WTC11 (cell line): ENCODE measurements around the gene EEFSEC. TPM values are rescaled to one million over a fixed set of nuclear protein-coding genes. Genes with fewer than 3 reads are reported as not detected.

Experiments
- ATAC-seq: fragments of 200-7000 bp; cut with Tn5 transposase; 2 replicates; pipeline ENCODE4 v1.10.0; 2021; ENCODE audit warnings: mild to moderate bottlenecking, moderate library complexity
- CTCF ChIA-PET: fragments of 300-600 bp; sonication (Branson Sonifier 250); formaldehyde crosslinking; loops from one replicate; lab custom pipeline; 2021; ENCODE audit warnings: antibody characterized with exemption; lab: Charles Lee
- POLR2A ChIA-PET: fragments of 350-600 bp; sonication (Branson Sonifier 250); formaldehyde crosslinking; loops from one replicate; lab custom pipeline; 2021; ENCODE audit warnings: antibody characterized with exemption; lab: Charles Lee
- DNase-seq: peaks from one replicate; pipeline ENCODE4 v3.0.0; 2021; ENCODE audit warnings: low spot score
- H3K27ac Mint-ChIP-seq: 2 replicates; pipeline ENCODE4 v1.8.0; 2021; ENCODE audit warnings: mixed read lengths
- H3K27me3 Mint-ChIP-seq: 2 replicates; pipeline ENCODE4 v1.8.0; 2021; ENCODE audit warnings: low read depth, mild to moderate bottlenecking, moderate library complexity, mixed read lengths
- H3K36me3 Mint-ChIP-seq: 2 replicates; pipeline ENCODE4 v1.8.0; 2021; ENCODE audit warnings: mixed read lengths
- H3K4me1 Mint-ChIP-seq: 2 replicates; pipeline ENCODE4 v1.8.0; 2022; ENCODE audit warnings: mixed read lengths
- H3K4me3 Mint-ChIP-seq: 2 replicates; pipeline ENCODE4 v1.8.0; 2021; ENCODE audit warnings: mild to moderate bottlenecking, moderate library complexity, mixed read lengths
- H3K9me3 Mint-ChIP-seq: 2 replicates; pipeline ENCODE4 v1.8.0; 2021; ENCODE audit warnings: mixed read lengths
- FOXJ3 ChIP-seq: sonication (generic); formaldehyde crosslinking; IDR thresholded peaks from 2 replicates; pipeline ENCODE4 v1.9.0; 2021; ENCODE audit warnings: missing genetic modification reagents, mild to moderate bottlenecking, borderline replicate concordance
- FOXK1 ChIP-seq: sonication (generic); formaldehyde crosslinking; IDR thresholded peaks from 2 replicates; pipeline ENCODE4 v1.8.0; 2022; ENCODE audit warnings: mild to moderate bottlenecking, moderate library complexity, missing genetic modification reagents
- JAZF1 ChIP-seq: fragments of 250-450 bp; sonication (Bioruptor Pico); IDR thresholded peaks from 2 replicates; pipeline ENCODE4 v1.9.0; 2021; ENCODE audit warnings: moderate library complexity, mild to moderate bottlenecking, inconsistent platforms
- SMAD4 ChIP-seq: sonication (generic); formaldehyde crosslinking; IDR thresholded peaks from 2 replicates; pipeline ENCODE4 v1.8.0; 2022; ENCODE audit warnings: mild to moderate bottlenecking, missing genetic modification reagents
- ZNF263 ChIP-seq: sonication (generic); formaldehyde crosslinking; IDR thresholded peaks from 2 replicates; pipeline ENCODE4 v1.8.1; 2022; ENCODE audit warnings: low read depth, mild to moderate bottlenecking, moderate library complexity, missing genetic modification reagents
- total RNA-seq: library from RNA; stranded (reverse); gene quantifications from 3 replicates; pipeline ENCODE4 v1.2.3, GENCODE V29; 2021
- TF ChIP-seq, protein P1 (sequence below): sonication (generic); formaldehyde crosslinking; IDR thresholded peaks from 2 replicates; pipeline ENCODE4 v1.8.0; 2022; ENCODE audit warnings: mild to moderate bottlenecking, missing genetic modification reagents
- TF ChIP-seq, protein P2 (sequence below): sonication (generic); formaldehyde crosslinking; IDR thresholded peaks from 2 replicates; pipeline ENCODE4 v1.8.0; 2022; ENCODE audit warnings: mild to moderate bottlenecking, missing genetic modification reagents
- TF ChIP-seq, protein P3 (sequence below): sonication (generic); formaldehyde crosslinking; IDR thresholded peaks from 2 replicates; pipeline ENCODE4 v1.8.0; 2022; ENCODE audit warnings: missing genetic modification reagents
- TF ChIP-seq, protein P4 (sequence below): sonication (generic); formaldehyde crosslinking; conservative IDR thresholded peaks from 2 replicates; pipeline ENCODE4 v1.8.1; 2023; ENCODE audit warnings: mild to moderate bottlenecking, low read depth, missing genetic modification reagents, moderate library complexity
- TF ChIP-seq, protein P5 (sequence below): sonication (generic); formaldehyde crosslinking; IDR thresholded peaks from 2 replicates; pipeline ENCODE4 v1.8.1; 2023; ENCODE audit warnings: mild to moderate bottlenecking, missing genetic modification reagents, moderate library complexity
- TF ChIP-seq, protein P6 (sequence below): sonication (generic); formaldehyde crosslinking; IDR thresholded peaks from 2 replicates; pipeline ENCODE4 v1.8.1; 2022; ENCODE audit warnings: low read depth, missing genetic modification reagents, borderline replicate concordance

EEFSEC gene
- total RNA-seq, 1 experiment from 2014 or later: 13.7 TPM

DNA sequence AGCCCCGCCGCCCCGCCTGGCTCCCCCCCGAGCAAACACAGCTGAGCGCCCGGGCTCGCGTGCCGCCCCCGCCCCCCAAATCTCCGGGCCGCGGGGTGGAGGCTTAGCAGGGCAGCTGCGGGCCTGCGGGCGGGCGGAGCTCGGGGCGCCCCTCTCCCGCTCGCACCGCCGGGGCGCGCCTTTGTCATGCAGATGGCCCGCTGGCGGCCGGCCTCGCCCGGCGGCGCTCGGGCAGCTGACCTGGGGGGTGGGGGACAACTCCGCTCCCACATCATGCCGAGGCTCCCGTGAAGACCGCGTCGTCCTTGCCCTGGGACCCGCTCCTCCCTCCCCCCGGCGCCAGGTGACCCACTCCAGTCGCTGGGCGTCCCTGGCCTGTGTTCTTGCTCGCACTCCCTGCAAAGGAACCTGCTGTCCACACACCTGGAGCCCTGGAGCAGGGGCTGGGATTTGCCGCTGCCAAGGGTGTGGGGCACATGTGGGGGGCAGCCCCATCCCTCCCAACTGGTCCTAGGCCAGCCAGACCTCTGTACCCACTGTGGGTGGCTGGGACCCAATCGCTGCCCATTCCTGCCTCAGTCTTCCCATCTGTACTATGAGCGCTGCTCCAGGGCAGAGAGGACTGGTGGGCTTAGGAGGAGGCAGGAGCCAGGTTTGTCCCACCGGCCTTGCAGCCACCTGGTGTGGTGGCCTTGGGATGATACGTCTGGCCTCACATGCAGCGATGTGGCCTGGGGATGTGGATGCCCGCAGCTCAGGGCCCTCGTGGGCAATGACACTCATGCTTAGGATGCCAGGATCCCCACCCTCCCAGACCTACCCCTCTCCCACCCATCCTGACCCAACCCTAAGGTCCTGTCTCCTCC lies 279.9 kb downstream of the EEFSEC start (continued):
- TF ChIP-seq, protein P1, sequence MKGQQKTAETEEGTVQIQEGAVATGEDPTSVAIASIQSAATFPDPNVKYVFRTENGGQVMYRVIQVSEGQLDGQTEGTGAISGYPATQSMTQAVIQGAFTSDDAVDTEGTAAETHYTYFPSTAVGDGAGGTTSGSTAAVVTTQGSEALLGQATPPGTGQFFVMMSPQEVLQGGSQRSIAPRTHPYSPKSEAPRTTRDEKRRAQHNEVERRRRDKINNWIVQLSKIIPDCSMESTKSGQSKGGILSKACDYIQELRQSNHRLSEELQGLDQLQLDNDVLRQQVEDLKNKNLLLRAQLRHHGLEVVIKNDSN (CRISPR knock-in tag): peak; percentile 57; the same call in 1 of the 2 replicates
- no peak for TF ChIP-seq JAZF1 (CRISPR knock-in tag)
- TF ChIP-seq, protein P2, sequence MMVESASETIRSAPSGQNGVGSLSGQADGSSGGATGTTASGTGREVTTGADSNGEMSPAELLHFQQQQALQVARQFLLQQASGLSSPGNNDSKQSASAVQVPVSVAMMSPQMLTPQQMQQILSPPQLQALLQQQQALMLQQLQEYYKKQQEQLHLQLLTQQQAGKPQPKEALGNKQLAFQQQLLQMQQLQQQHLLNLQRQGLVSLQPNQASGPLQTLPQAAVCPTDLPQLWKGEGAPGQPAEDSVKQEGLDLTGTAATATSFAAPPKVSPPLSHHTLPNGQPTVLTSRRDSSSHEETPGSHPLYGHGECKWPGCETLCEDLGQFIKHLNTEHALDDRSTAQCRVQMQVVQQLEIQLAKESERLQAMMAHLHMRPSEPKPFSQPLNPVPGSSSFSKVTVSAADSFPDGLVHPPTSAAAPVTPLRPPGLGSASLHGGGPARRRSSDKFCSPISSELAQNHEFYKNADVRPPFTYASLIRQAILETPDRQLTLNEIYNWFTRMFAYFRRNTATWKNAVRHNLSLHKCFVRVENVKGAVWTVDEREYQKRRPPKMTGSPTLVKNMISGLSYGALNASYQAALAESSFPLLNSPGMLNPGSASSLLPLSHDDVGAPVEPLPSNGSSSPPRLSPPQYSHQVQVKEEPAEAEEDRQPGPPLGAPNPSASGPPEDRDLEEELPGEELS: peak; percentile 43; the same call in 1 of the 2 replicates
- TF ChIP-seq ZNF263 (CRISPR knock-in tag): peak; percentile 54; the same call in 1 of the 2 replicates
- TF ChIP-seq, protein P3, sequence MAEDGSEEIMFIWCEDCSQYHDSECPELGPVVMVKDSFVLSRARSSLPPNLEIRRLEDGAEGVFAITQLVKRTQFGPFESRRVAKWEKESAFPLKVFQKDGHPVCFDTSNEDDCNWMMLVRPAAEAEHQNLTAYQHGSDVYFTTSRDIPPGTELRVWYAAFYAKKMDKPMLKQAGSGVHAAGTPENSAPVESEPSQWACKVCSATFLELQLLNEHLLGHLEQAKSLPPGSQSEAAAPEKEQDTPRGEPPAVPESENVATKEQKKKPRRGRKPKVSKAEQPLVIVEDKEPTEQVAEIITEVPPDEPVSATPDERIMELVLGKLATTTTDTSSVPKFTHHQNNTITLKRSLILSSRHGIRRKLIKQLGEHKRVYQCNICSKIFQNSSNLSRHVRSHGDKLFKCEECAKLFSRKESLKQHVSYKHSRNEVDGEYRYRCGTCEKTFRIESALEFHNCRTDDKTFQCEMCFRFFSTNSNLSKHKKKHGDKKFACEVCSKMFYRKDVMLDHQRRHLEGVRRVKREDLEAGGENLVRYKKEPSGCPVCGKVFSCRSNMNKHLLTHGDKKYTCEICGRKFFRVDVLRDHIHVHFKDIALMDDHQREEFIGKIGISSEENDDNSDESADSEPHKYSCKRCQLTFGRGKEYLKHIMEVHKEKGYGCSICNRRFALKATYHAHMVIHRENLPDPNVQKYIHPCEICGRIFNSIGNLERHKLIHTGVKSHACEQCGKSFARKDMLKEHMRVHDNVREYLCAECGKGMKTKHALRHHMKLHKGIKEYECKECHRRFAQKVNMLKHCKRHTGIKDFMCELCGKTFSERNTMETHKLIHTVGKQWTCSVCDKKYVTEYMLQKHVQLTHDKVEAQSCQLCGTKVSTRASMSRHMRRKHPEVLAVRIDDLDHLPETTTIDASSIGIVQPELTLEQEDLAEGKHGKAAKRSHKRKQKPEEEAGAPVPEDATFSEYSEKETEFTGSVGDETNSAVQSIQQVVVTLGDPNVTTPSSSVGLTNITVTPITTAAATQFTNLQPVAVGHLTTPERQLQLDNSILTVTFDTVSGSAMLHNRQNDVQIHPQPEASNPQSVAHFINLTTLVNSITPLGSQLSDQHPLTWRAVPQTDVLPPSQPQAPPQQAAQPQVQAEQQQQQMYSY (CRISPR knock-in tag): peak; percentile 42; the same call in 1 of the 2 replicates
- TF ChIP-seq, protein P4, sequence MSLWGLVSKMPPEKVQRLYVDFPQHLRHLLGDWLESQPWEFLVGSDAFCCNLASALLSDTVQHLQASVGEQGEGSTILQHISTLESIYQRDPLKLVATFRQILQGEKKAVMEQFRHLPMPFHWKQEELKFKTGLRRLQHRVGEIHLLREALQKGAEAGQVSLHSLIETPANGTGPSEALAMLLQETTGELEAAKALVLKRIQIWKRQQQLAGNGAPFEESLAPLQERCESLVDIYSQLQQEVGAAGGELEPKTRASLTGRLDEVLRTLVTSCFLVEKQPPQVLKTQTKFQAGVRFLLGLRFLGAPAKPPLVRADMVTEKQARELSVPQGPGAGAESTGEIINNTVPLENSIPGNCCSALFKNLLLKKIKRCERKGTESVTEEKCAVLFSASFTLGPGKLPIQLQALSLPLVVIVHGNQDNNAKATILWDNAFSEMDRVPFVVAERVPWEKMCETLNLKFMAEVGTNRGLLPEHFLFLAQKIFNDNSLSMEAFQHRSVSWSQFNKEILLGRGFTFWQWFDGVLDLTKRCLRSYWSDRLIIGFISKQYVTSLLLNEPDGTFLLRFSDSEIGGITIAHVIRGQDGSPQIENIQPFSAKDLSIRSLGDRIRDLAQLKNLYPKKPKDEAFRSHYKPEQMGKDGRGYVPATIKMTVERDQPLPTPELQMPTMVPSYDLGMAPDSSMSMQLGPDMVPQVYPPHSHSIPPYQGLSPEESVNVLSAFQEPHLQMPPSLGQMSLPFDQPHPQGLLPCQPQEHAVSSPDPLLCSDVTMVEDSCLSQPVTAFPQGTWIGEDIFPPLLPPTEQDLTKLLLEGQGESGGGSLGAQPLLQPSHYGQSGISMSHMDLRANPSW (CRISPR knock-in tag): no peak
- no peak for TF ChIP-seq FOXJ3
- TF ChIP-seq, protein P5, sequence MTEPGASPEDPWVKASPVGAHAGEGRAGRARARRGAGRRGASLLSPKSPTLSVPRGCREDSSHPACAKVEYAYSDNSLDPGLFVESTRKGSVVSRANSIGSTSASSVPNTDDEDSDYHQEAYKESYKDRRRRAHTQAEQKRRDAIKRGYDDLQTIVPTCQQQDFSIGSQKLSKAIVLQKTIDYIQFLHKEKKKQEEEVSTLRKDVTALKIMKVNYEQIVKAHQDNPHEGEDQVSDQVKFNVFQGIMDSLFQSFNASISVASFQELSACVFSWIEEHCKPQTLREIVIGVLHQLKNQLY (CRISPR knock-in tag): no peak
- TF ChIP-seq, protein P6, sequence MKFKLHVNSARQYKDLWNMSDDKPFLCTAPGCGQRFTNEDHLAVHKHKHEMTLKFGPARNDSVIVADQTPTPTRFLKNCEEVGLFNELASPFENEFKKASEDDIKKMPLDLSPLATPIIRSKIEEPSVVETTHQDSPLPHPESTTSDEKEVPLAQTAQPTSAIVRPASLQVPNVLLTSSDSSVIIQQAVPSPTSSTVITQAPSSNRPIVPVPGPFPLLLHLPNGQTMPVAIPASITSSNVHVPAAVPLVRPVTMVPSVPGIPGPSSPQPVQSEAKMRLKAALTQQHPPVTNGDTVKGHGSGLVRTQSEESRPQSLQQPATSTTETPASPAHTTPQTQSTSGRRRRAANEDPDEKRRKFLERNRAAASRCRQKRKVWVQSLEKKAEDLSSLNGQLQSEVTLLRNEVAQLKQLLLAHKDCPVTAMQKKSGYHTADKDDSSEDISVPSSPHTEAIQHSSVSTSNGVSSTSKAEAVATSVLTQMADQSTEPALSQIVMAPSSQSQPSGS: no peak
- no peak for TF ChIP-seq SMAD4

DNA sequence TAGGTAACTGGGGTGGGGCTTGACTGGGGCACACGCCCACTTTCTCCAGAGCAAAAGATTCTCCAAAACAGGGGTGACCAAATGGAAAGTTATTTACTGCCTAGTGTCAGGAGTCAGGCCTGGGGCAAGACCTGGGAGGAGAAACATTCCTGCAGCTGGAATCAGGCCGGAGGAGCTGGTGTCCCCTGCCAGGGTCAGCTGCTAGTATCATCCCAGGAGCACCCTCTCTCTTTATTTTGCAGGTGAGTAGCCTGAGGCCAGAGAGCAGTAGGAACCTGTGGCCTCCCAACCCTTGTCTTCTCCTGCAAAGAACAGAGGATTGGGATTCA lies 280.5 kb downstream of the EEFSEC start:
- ChIA-PET CTCF (interaction anchor here (0.6 to 2.2 kb wide), 4 partner anchors 30 to 153 kb away, joined by 3 to 8 read pairs (median 4); no protein-coding TSS in a partner anchor), POLR2A (interaction anchor here (1.4 kb wide), 1 partner anchor 25 kb away, joined by 3 read pairs; no protein-coding TSS in a partner anchor)
- no peaks in the 10 kb centered on the region for H3K9me3 Mint-ChIP-seq
- TF ChIP-seq FOXK1: no peak
- H3K36me3 Mint-ChIP-seq: no peaks in the 10 kb centered on the region
- H3K27ac Mint-ChIP-seq: peak overlapping the region; percentile 44; the same call in 1 of the 2 replicates
- peak overlapping the region; percentile 56 for H3K4me3 Mint-ChIP-seq
- peaks cover 44% of the 10 kb centered on the region for H3K4me1 Mint-ChIP-seq
- DNase-seq (no peak), ATAC-seq (no peak)
- peaks cover 63% of the 10 kb centered on the region for H3K27me3 Mint-ChIP-seq
